ENCODE measurements around the gene B3GNT4. TPM values are rescaled to one million over a fixed set of nuclear protein-coding genes. Genes with fewer than 3 reads are reported as not detected.
"Not testable (repeated sequence)": the region's sequence is repeated elsewhere in the genome, so short reads cannot be mapped to it uniquely, and the experiment has no call there.

Gene B3GNT4
- total RNA-seq, 2 donors from 2014 or later: 5.5 TPM; not detected in 1

- ATAC-seq (no peak), DNase-seq (ENCODE audit: low spot score in 2 of 2) (no peak)
- Mint-ChIP-seq H3K9me3 (no peaks in the 10 kb centered on the region), H3K36me3 (peaks cover 4 to 6% of the 10 kb centered on the region in 2 donors), H3K27ac (no peak overlapping the region)
Measured at GRCh38 chr12:122235741-122236140, 32.2 kb downstream of the B3GNT4 start.

GRCh38 chr12:122238861-122239260 is 35.4 kb downstream of the B3GNT4 start:
- Mint-ChIP-seq H3K27ac (peak overlapping the region in 1 of 2 donors; percentile 60), H3K36me3 (peaks cover 0 to 6% of the 10 kb centered on the region in 2 donors), H3K9me3 (no peaks in the 10 kb centered on the region)
- DNase-seq (ENCODE audit: low spot score in 2 of 2) (no peak), ATAC-seq (no peak)

- DNase-seq (ENCODE audit: low spot score in 2 of 2) (no peak), ATAC-seq (peak in 1 of 2 donors; percentile 36)
- peak overlapping the region in 1 of 2 donors; percentile 44 for H3K27ac Mint-ChIP-seq
- no peaks in the 10 kb centered on the region for H3K9me3 Mint-ChIP-seq
- H3K36me3 Mint-ChIP-seq: peaks cover 0 to 6% of the 10 kb centered on the region in 2 donors
Measured at GRCh38 chr12:122243965-122244364, 40.5 kb downstream of the B3GNT4 start.

- Mint-ChIP-seq H3K27ac (peak overlapping the region; percentile 30 to 58), H3K9me3 (no peaks in the 10 kb centered on the region), H3K36me3 (peaks cover 0 to 6% of the 10 kb centered on the region in 2 donors)
- ATAC-seq (peak; percentile 79 to 84), DNase-seq (ENCODE audit: low spot score in 2 of 2) (no peak)
Measured at GRCh38 chr12:122244565-122245371, 41.3 kb downstream of the B3GNT4 start.

GRCh38 chr12:122245553-122245952 is 42.0 kb downstream of the B3GNT4 start:
- Mint-ChIP-seq H3K27ac (no peak overlapping the region), H3K9me3 (no peaks in the 10 kb centered on the region), H3K36me3 (no peaks in the 10 kb centered on the region)
- DNase-seq (ENCODE audit: low spot score in 2 of 2): no peak
- ATAC-seq: no peak

- Mint-ChIP-seq H3K27ac (peak overlapping the region in 1 of 2 donors; percentile 70), H3K9me3 (no peaks in the 10 kb centered on the region), H3K36me3 (no peaks in the 10 kb centered on the region)
- ATAC-seq (no peak), DNase-seq (ENCODE audit: low spot score in 2 of 2) (no peak)
Measured at GRCh38 chr12:122250047-122250446, 46.5 kb downstream of the B3GNT4 start.

GRCh38 chr12:122250536-122250935 is 47.0 kb downstream of the B3GNT4 start:
- no peak for ATAC-seq
- Mint-ChIP-seq H3K9me3 (no peaks in the 10 kb centered on the region), H3K27ac (no peak overlapping the region), H3K36me3 (no peaks in the 10 kb centered on the region)
- no peak for DNase-seq (ENCODE audit: low spot score in 2 of 2)

GRCh38 chr12:122258462-122258861 is 55.0 kb downstream of the B3GNT4 start:
- peak in 1 of 2 donors; percentile 13 for ATAC-seq
- peak overlapping the region in 1 of 2 donors; percentile 6 for H3K27ac Mint-ChIP-seq
- not testable (repeated sequence) for H3K36me3 Mint-ChIP-seq; H3K9me3 Mint-ChIP-seq; DNase-seq (ENCODE audit: low spot score in 2 of 2)

Other genes starting within 250 kb of the B3GNT4 start
- gene BCL7A, start 181.8 kb upstream of the B3GNT4 start, total RNA-seq: 1 to 10 TPM; 3.3 to 5.8 TPM
- 10 to 100 TPM; 34.9 to 36.0 TPM for gene MLXIP, start 125.0 kb upstream of the B3GNT4 start, total RNA-seq
- under 1 TPM in 1 of 2 donors, not detected in 1; 0.87 TPM for gene IL31, start 29.5 kb upstream of the B3GNT4 start, total RNA-seq
- gene LRRC43, start 20.6 kb upstream of the B3GNT4 start, total RNA-seq: under 1 TPM; 0.36 to 0.47 TPM
- gene DIABLO, start 22.3 kb downstream of the B3GNT4 start, total RNA-seq: 10 to 100 TPM; 50.0 to 63.8 TPM
- gene VPS33A, start 62.8 kb downstream of the B3GNT4 start, total RNA-seq: 10 to 100 TPM; 23.9 to 24.2 TPM
- gene CLIP1, start 219.0 kb downstream of the B3GNT4 start, total RNA-seq: 10 to 100 TPM; 40.7 to 69.0 TPM

Data from activated naive CD4-positive, alpha-beta T cell treated with anti-CD3 and anti-CD28 coated beads, Interleukin-2, amount 50 U/mL, for 72 hours (primary cell).